ENCODE measurements around the gene LAMA3.

DNA sequence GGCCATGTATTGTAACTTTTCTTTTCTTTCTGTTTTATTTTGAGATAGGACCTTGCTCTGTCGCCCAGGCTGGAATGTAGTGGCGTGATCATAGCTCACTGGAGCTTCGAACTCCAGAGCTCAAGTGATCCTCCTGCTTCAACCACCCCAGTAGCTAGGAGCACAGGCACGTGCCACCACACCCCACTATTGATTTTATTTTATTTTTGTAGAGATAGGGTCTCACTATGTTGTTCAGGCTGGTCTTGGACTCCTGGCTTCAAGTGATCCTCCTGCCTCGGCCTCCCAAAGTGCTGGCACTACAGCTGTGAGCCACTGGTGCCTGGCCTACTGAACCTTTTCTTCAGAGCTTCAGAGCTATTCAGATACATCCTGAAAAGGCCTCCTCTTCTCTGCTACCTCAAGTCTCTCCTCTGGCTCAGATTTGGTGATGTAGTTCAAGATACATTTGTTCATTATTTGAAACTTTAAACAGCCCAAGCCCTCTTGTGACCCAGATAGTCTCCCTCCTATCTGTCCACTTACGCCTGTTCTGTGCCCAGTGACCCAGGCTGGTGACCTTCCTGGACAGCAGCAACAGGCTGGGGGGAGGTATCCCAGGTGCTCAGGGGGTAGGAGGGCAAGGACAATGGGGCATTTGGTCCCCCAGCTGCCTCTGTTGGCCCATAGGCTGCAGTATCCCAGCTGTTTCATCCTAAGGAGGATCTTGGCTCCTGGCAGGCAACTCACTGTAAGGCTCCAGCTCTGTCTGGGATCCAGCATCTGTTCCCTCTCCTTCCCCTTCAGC, 38.6 kb downstream of the LAMA3 start:
- TF ChIP-seq, protein P1, sequence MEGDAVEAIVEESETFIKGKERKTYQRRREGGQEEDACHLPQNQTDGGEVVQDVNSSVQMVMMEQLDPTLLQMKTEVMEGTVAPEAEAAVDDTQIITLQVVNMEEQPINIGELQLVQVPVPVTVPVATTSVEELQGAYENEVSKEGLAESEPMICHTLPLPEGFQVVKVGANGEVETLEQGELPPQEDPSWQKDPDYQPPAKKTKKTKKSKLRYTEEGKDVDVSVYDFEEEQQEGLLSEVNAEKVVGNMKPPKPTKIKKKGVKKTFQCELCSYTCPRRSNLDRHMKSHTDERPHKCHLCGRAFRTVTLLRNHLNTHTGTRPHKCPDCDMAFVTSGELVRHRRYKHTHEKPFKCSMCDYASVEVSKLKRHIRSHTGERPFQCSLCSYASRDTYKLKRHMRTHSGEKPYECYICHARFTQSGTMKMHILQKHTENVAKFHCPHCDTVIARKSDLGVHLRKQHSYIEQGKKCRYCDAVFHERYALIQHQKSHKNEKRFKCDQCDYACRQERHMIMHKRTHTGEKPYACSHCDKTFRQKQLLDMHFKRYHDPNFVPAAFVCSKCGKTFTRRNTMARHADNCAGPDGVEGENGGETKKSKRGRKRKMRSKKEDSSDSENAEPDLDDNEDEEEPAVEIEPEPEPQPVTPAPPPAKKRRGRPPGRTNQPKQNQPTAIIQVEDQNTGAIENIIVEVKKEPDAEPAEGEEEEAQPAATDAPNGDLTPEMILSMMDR (IDR thresholded peaks at IDR 0.05): no peak
- no peak for TF ChIP-seq POLR2A (IDR thresholded peaks at IDR 0.05)
